HepG2 (cell line): ENCODE data around the gene TMEM8B. TPM values are rescaled to one million over a fixed set of nuclear protein-coding genes. Genes with fewer than 3 reads are reported as not detected.

ENCODE experiments used
- ATAC-seq: fragments of 200-7000 bp; cut with Tn5 transposase; 3 replicates; pipeline ENCODE4 v1.9.1; 2020; ENCODE audit warnings: mild to moderate bottlenecking, moderate library complexity
- BruUV-seq: library from RNA; stranded (reverse); fragments of 400-500 nt; replicated peaks from 2 replicates; lab custom pipeline; 2021; lab: Mats Ljungman, UMichigan
- CTCF ChIA-PET: fragments of 300-600 bp; formaldehyde crosslinking; extraction: SDS; loops from one replicate; lab custom pipeline; 2021; ENCODE audit warnings: low total read pairs, inconsistent platforms, low intra/inter-chr PET ratio; lab: Yijun Ruan, JAX
- POLR2A ChIA-PET: fragments of 350-600 bp; sonication (Branson Sonifier 250); formaldehyde crosslinking; loops from one replicate; lab custom pipeline; 2020; ENCODE audit warnings: antibody characterized with exemption, inconsistent platforms; lab: Yijun Ruan, JAX
- DNase-seq: peaks from one replicate; pipeline ENCODE4 v3.0.0-alpha.2; 2015; ENCODE audit warnings: low spot score
- FAIRE-seq: peaks from 3 replicates; lab custom pipeline; 2011; peaks lifted over from hg19 to GRCh38; lab: Jason Lieb, UNC
- H2AFZ ChIP-seq: one replicate; pipeline ENCODE4 v1.6.1; 2011; ENCODE audit warnings: low read length, inconsistent platforms
- H3K27ac ChIP-seq: fragments of 300-600 bp; 3 replicates; pipeline ENCODE4 v1.8.0; 2011; ENCODE audit warnings: mixed run types, mild to moderate bottlenecking, mixed read lengths, low read length, inconsistent platforms; ENCODE audit not compliant: insufficient read depth; ENCODE audit errors: extremely low read length
- H3K27me3 ChIP-seq, 2 experiments: fragments of 200-600 bp in 1 of 2; 2 replicates in 1 of 2; 3 replicates in 1 of 2; pipeline versions ENCODE4 v1.6.0 to v1.8.0; 2011; ENCODE audit warnings: low read length in 2 of 2, mild to moderate bottlenecking in 2 of 2, moderate library complexity in 2 of 2, inconsistent platforms in 1 of 2; ENCODE audit not compliant: insufficient read depth in 2 of 2, control insufficient read depth in 1 of 2
- H3K36me3 ChIP-seq, 2 experiments: fragments of 200-600 bp in 1 of 2; replicated peaks in 1 of 2; 2 replicates in 1 of 2; 3 replicates in 1 of 2; pipeline versions ENCODE4 v1.5.1 to v1.8.0; 2011; ENCODE audit warnings: low read length in 2 of 2, inconsistent platforms in 1 of 2; ENCODE audit not compliant: insufficient read depth in 2 of 2, control insufficient read depth in 1 of 2
- H3K4me1 ChIP-seq: 2 replicates; pipeline ENCODE4 v1.5.1; 2012; ENCODE audit warnings: low read length, inconsistent platforms; ENCODE audit not compliant: insufficient read depth
- H3K4me2 ChIP-seq: 2 replicates; pipeline ENCODE4 v1.6.0; 2011; ENCODE audit warnings: low read depth, low read length, inconsistent platforms
- H3K4me3 ChIP-seq, 3 experiments: fragments of 200-600 bp in 1 of 3; sonication (generic), shearing (Covaris generic) in 1 of 3; replicated peaks in 1 of 3; 2 replicates each; pipeline ENCODE4 v1.5.1; 2011 to 2016; ENCODE audit warnings: low read length in 3 of 3, inconsistent platforms in 2 of 3, low read depth in 2 of 3, mild to moderate bottlenecking in 2 of 3, control low read depth in 1 of 3, mixed read lengths in 1 of 3; ENCODE audit not compliant: insufficient read depth in 1 of 3
- H3K79me2 ChIP-seq: one replicate; pipeline ENCODE4 v1.6.1; 2011; ENCODE audit warnings: low read length, inconsistent platforms; ENCODE audit not compliant: insufficient read depth
- H3K9ac ChIP-seq: 2 replicates; pipeline ENCODE4 v1.6.0; 2011; ENCODE audit warnings: mild to moderate bottlenecking, low read depth, low read length, inconsistent platforms; ENCODE audit not compliant: insufficient read depth
- H3K9me3 ChIP-seq: 2 replicates; pipeline ENCODE4 v1.5.1; 2012; ENCODE audit warnings: mild to moderate bottlenecking, low read length
- H4K20me1 ChIP-seq: 2 replicates; pipeline ENCODE4 v1.6.0; 2011; ENCODE audit warnings: inconsistent platforms, mild to moderate bottlenecking, low read length, moderate library complexity; ENCODE audit not compliant: insufficient read depth
- CEBPZ ChIP-seq: IDR thresholded peaks from 2 replicates; pipeline ENCODE4 v1.6.1; 2012; ENCODE audit warnings: low read length, improper control_type of control experiment
- FOSL1 ChIP-seq: sonication (generic); formaldehyde crosslinking; IDR thresholded peaks from 2 replicates; pipeline ENCODE4 v1.9.0; 2021; ENCODE audit warnings: missing genetic modification reagents, borderline replicate concordance
- HOXA5 ChIP-seq: sonication (generic); formaldehyde crosslinking; IDR thresholded peaks from 2 replicates; pipeline ENCODE4 v1.4.0; 2020; ENCODE audit warnings: missing genetic modification reagents
- JUNB ChIP-seq: sonication (generic); formaldehyde crosslinking; IDR thresholded peaks from 2 replicates; pipeline ENCODE4 v1.8.0; 2022; ENCODE audit warnings: missing genetic modification reagents, mild to moderate bottlenecking, borderline replicate concordance
- KMT2B ChIP-seq: IDR thresholded peaks from 2 replicates; pipeline ENCODE4 v1.6.1; 2016; ENCODE audit warnings: missing genetic modification reagents, missing compliant biosample characterization
- MAX ChIP-seq: IDR thresholded peaks from 2 replicates; pipeline ENCODE4 v1.6.1; 2012; ENCODE audit warnings: inconsistent platforms
- MLX ChIP-seq: IDR thresholded peaks from 2 replicates; pipeline ENCODE4 v1.6.1; 2016
- NFE2L1 ChIP-seq: sonication (generic); formaldehyde crosslinking; IDR thresholded peaks from 2 replicates; pipeline ENCODE4 v1.4.0; 2020; ENCODE audit warnings: missing genetic modification reagents, mild to moderate bottlenecking, borderline replicate concordance
- PHF8 ChIP-seq: sonication (generic); formaldehyde crosslinking; IDR thresholded peaks from 2 replicates; pipeline ENCODE4 v1.5.0; 2020; ENCODE audit warnings: missing genetic modification reagents
- SATB2 ChIP-seq: sonication (generic); formaldehyde crosslinking; IDR thresholded peaks from 2 replicates; pipeline ENCODE4 v1.5.0; 2020; ENCODE audit warnings: missing genetic modification reagents
- U2AF2 ChIP-seq: fragments of 200-400 bp; formaldehyde crosslinking; IDR thresholded peaks from 2 replicates; pipeline ENCODE4 v1.6.1; 2017; ENCODE audit warnings: low read depth, mild to moderate bottlenecking, low read length
- YEATS4 ChIP-seq: sonication (generic); formaldehyde crosslinking; IDR thresholded peaks from 2 replicates; pipeline ENCODE4 v1.4.0; 2020; ENCODE audit warnings: missing genetic modification reagents, borderline replicate concordance
- ZNF142 ChIP-seq: sonication (generic); formaldehyde crosslinking; IDR thresholded peaks from 2 replicates; pipeline ENCODE4 v1.4.0; 2020; ENCODE audit warnings: missing genetic modification reagents
- ZNF30 ChIP-seq: sonication (generic); formaldehyde crosslinking; IDR thresholded peaks from 2 replicates; pipeline ENCODE4 v1.5.0; 2020; ENCODE audit warnings: mild to moderate bottlenecking, missing genetic modification reagents
- ZNF850 ChIP-seq: sonication (generic); formaldehyde crosslinking; conservative IDR thresholded peaks from 2 replicates; pipeline ENCODE4 v1.9.0; 2021; ENCODE audit warnings: mild to moderate bottlenecking, missing genetic modification reagents
- WGBS: methylation state at CpG from one replicate; pipeline ENCODE4 v1.1.6; 2017; ENCODE audit warnings: low lambda C conversion rate; 5-methylcytosine and 5-hydroxymethylcytosine counted together
- in situ Hi-C: cut with HindIII; loops from 2 replicates; pipeline ENCODE4 v1.10.0; 2017; ENCODE audit warnings: low pct_unique_long_range_greater_than_20kb; ENCODE audit not compliant: extremely low pct_ligation_motif_present
- intact Hi-C: fragments of 100-400 bp; cut with micrococcal nuclease; formaldehyde crosslinking; loops from one replicate; pipeline ENCODE4 v1.10.0; 2022; ENCODE audit not compliant: unreplicated experiment
- polyA plus RNA-seq, 8 experiments: library from polyadenylated mRNA; depleted of rRNA in 3 of 8; stranded (reverse) in 7 of 8; unstranded in 1 of 8; fragments of >200 nt; fragmentation: Illumina TruSeq in 4 of 8; extraction: Trizol in 4 of 8; gene quantifications; 2 replicates each; pipeline versions ENCODE4 v1.2.1 to v1.2.3, GENCODE V29; 2011 to 2016; ENCODE audit warnings: low read depth in 4 of 8, missing spikeins in 1 of 8, mixed read lengths in 1 of 8; ENCODE audit not compliant: insufficient read depth in 1 of 8
- total RNA-seq, 5 experiments: library from RNA; depleted of rRNA; stranded (reverse); fragments of >200 nt; fragmentation: Illumina TruSeq; extraction: Trizol; gene quantifications; 2 replicates each; pipeline ENCODE4 v1.2.3, GENCODE V29; 2016; ENCODE audit warnings: low read depth in 1 of 5

Gene TMEM8B
- total and polyA plus RNA-seq, 2 of the 13 experiments (the other 11 are each of a cell fraction or from before 2014, with no cell fraction given), result 2.1 to 2.7 TPM

- FAIRE-seq, result no peak
- no peaks in the 10 kb centered on the region for H3K4me1 ChIP-seq
- TF ChIP-seq HOXA5 (CRISPR knock-in tag) (no peak), ZNF850 (CRISPR knock-in tag) (no peak), PHF8 (CRISPR knock-in tag) (no peak), FOSL1 (CRISPR knock-in tag) (no peak), SATB2 (no peak), YEATS4 (CRISPR knock-in tag) (no peak), ZNF142 (CRISPR knock-in tag) (no peak), KMT2B (CRISPR knock-in tag) (no peak), ZNF30 (no peak), CEBPZ (no peak), JUNB (CRISPR knock-in tag) (no peak), MAX (no peak), U2AF2 (no peak), MLX (CRISPR knock-in tag) (no peak), NFE2L1 (CRISPR knock-in tag) (no peak)
Observed at GRCh38 chr9:35854091-35854762, 25.2 kb downstream of the TMEM8B start.

More at GRCh38 chr9:35854091-35854762, 25.2 kb downstream of the TMEM8B start:
- no peaks in the 10 kb centered on the region for H3K9me3 ChIP-seq
- no peak overlapping the region for H3K4me3 ChIP-seq
- H3K27me3 ChIP-seq, result peaks cover 0 to 20% of the 10 kb centered on the region in 2 experiments; a peak in 1 of 5 replicates
- H2AFZ ChIP-seq, result no peak overlapping the region
- H3K79me2 ChIP-seq, result no peaks in the 10 kb centered on the region
- no peak overlapping the region for H3K9ac ChIP-seq
- no TSS peak for BruUV-seq
- H4K20me1 ChIP-seq, result no peaks in the 10 kb centered on the region
- intact Hi-C loops (no loop called here), in situ Hi-C loops (no loop called here)
- ATAC-seq (0 out of 3 replicates have a peak, but pooled peaks have one; percentile 21), DNase-seq (no peak)
- no peaks in the 10 kb centered on the region for H3K36me3 ChIP-seq
- no peak overlapping the region for H3K27ac ChIP-seq
- H3K4me2 ChIP-seq, result no peak overlapping the region
- 18% methylated on average over 7 of the region's 7 CpGs for WGBS
- CTCF ChIA-PET, result no interaction called here
- POLR2A ChIA-PET, result no interaction called here
